GM19023 (cell line): ENCODE data around the gene MLLT3.
"Not testable (repeated sequence)": the region's sequence is repeated elsewhere in the genome, so short reads cannot be mapped to it uniquely, and the experiment has no call there.

Experiments used
- ATAC-seq: cut with Tn5 transposase; IDR thresholded peaks from one replicate; pipeline ENCODE4 v1.9.1; 2021; ENCODE audit warnings: mild to moderate bottlenecking, moderate library complexity; ENCODE audit not compliant: unreplicated experiment

The MLLT3 gene

DNA sequence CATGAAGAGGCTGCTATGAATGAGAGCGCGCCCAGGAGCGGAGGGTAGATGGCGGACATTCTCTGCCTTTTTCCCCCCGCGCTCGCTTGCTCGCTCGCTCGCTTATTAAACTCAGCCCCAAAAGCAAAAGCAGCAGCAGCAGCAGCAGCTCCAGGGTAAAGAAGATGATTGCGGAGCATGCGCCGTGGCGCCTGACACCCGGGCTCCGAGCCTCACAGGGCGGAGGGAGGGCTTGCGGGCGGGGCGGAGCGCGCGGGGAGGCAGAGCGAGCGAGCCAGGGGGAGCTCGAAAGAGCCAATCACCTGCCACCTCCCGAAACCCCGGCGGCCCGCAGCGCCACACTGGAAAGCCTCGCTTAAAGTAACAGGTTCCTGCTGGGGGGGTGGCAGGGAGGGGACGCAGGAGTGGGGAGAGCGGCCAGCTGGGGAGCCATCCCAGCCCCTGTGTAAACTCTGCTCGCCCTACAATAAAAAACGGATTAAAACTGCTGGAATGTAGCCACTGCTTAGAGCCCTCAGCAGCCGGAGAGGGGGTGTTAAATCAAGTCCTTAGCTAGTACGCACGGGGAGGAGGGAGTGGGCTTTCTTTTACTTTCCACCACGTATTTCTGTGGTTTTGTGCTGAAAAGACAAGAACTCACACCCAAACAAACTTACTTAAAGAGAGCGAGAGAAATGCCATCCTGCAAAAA is at the start of gene MLLT3:
Gene MLLT3, minus strand, starts transcription at position 170 of the 691 bp plus-strand sequence.
- peak; percentile 79 for ATAC-seq

DNA sequence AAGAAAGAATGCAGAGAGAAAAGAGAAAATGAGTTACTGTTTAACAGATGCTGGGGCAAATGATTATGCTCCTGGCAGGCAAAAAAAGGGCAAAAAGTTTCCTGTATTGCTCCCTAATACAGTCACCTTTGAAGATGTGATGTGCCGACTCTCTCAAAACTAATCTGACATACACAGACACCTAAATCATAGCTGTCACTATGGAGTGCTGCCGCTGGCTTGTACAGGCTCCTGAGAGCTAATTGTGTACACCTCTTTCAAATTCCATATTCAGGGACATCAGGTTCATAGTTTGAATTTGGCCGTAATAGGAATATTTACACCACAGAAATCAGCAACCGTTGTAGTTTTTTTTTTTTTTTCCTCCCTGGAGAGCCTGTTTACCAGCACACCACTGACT is 49.3 kb upstream of the MLLT3 start:
- no peak for ATAC-seq

DNA sequence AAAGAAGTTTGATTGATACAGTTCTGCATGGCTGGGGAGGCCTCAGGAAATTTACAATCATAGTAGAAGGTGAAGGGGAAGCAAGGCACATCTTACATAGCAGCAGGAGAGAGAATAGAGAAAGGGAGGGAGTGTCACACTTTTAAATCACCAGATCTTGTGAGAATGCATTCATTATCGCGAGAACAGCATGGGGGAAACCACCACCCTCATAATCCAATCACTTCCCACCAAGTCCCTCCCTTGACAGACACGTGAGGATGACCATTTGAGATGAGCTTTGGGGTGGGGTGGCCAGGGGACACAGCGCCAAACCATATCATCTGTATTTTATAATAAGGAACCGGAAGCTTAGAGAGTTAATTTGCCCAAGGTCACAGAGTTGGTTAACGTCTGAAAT is 48.1 kb upstream of the MLLT3 start:
- no peak for ATAC-seq

DNA sequence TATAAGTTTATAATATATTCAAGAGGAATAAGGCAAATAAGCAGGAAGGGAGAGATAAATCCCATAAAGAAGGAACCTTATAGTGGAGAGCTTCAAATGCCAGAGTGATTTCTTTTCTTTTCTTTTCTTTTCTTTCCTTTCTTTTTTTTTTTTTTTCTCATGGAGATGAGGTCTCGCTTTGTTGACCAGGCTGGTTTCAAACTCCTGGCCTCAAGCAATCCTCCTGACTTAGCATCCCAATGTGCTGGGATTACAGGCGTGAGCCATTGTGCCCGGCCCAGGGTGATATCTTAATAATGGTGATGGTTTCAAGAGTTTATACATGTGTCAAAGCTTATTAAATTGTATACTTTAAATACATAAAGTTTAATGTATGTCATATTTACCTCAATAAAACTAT is 42.2 kb upstream of the MLLT3 start:
- ATAC-seq: no peak

DNA sequence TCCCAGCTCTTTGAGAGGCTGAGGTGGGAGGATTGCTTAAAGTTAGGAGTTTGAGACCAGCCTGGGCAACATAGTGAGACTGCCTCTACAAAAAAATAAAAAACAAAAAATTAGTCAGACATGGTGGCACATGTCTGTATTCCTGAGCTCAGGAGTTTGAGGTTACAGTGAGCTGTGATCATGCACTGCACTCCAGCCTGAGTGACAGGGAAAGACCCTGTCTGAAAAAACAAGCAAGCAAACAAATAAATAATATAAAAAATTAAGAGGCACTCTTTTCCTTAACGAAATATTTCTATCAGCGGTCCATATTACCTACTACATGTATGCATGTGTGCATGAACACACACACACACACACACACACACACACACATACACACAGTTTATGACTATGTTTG is 40.8 kb upstream of the MLLT3 start:
- ATAC-seq: no peak

DNA sequence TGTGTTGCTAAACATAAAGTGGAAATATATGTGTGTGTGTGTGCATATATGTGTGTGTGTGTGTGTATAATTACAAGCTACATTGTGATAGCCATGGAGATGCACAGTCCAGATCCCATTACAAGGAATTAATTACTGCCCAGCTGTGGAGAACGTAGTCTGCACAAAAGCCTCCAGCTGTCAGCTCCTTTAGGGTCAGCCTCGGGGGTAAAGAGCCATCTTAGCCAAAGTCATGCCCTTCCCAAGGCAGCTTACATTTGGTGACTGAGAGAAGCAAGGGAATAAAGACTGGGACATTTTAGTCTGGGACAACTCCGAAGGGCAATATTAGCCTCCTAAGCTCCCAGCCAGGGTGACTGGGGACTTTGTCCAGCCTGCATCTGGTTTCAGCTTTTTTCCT is 39.9 kb upstream of the MLLT3 start:
- ATAC-seq: no peak

DNA sequence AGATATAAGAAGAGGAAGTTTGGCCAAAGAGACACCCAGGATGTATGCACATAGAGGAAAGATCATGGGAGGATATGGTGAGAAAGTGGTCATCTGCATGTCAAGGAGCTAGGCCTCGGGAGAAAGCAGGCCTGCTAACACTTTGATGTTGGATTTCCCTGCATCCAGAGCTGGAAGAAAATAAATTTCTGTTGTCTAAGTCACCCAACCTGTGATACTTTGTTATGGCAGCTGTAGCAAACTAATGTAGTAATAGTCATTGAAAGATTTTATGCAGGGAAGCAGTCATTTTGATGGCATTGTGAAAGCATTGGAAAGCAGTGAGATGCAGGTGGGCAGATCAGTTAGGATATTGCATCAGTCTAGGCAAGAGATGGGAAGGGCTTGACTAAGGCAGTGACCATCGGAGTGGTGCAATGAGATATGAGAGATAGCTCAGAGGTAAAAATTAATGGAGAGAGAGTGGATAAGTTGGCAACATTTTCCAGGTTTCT is 37.2 kb upstream of the MLLT3 start:
- ATAC-seq: no peak

DNA sequence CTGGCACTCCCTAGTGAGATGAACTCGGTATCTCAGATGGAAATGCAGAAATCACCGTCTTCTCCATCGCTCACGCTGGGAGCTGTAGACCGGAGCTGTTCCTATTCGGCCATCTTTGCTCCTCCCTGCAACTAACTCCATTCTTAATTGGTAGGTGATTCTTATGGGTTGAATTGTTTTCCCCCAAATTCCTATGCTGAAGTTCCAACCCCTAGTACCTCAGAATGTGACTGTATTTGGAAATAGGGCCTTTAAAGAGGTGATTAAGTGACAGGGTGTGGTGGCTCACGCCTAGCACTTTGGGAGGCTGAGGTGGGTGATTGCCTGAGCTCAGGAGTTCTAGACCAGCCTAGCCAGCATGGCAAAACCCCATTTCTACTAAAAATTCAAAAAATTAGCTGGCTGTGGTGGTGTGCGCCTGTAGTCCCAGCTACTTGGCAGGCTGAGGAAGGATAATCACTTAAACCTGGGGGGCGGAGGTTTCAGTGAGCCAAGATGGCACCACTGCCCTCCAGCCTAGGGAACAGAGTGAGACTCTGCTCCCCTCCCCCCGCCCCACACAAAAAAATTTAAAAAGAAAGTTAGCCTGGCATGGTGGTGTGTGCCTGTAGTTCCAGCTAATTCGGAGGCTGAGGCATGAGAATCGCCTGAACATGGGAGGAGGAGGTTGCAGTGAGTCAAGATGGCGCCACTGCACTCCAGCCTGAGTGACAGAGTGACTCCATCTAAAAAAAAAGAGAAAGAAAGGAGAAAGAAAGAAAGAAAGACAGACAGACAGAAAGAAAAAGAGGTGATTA is 36.6 kb upstream of the MLLT3 start:
- no peak for ATAC-seq

DNA sequence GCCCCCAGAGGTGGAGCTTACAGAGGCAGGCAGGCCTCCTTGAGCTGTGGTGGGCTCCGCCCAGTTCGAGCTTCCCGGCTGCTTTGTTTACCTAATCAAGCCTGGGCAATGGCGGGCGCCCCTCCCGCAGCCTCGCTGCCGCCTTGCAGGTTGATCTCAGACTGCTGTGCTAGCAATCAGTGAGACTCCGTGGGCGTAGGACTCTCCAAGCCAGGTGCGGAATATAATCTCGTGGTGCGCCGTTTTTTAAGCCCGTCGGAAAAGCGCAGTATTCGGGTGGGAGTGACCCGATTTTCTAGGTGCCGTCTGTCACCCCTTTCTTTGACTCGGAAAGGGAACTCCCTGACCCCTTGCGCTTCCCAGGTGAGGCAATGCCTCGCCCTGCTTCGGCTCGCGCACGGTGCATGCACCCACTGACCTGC is 36.0 kb upstream of the MLLT3 start:
- not testable (repeated sequence) for ATAC-seq

DNA sequence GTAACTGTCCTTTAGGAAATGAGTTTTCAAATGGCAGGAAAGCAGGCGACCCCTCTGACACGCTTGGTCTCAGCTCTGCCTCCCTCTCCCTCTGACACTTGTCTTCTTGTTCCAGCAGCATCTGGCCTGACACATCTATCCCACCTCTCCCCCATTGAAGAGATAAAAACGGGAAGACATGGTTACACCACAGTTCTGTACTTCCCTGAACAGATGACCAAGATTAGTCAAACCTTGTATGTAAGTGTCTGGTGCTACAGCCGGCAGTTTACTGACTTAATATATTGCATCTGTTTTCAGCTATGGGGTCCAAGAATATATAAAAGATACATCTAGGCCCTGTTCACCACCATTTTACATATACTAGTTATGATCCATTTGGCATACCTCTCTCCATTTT is 29.6 kb upstream of the MLLT3 start:
- no peak for ATAC-seq

DNA sequence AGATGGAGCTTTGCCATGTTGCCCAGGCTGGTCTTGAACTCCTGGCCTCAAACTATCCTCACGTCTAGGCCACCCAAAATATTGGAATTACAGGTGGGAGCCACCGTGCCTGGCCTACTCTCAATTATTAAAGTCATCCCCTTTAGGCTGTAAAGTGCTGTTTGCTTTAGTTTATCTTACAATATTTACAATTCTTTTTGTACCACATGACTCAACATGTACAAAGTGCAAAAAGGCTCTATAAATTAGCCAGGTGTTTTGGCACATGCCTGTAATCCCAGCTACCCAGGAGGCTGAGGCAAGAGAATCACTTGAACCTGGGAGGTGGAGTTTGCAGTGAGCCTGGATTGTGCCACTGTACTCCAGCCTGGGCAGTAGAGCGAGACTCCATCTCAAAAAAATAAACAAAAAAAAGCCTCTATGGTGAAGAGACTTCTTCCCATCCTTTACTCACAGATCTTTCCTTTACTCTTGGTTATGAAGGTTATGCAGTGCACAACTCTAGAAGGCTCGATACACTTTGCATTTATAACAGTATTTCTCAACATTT is 28.5 kb upstream of the MLLT3 start:
- no peak for ATAC-seq

DNA sequence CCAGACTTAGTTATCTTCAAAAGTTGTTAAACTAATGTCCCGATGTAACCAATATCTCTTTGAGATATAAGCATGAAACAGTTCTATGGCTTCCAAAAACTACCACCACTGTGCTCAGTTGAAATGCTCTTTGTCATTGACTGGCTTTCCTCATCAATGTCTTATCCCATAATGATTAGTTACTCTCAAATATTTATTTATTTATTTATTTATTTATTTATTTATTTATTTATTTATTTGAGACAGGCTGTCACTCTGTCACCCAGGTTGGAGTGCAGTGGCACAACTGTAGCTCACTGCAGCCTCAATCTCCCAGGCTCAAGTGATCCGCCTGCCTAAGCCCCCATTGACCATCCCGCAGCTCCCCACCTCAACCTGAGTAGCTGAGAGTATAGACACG is 28.0 kb upstream of the MLLT3 start:
- no peak for ATAC-seq

DNA sequence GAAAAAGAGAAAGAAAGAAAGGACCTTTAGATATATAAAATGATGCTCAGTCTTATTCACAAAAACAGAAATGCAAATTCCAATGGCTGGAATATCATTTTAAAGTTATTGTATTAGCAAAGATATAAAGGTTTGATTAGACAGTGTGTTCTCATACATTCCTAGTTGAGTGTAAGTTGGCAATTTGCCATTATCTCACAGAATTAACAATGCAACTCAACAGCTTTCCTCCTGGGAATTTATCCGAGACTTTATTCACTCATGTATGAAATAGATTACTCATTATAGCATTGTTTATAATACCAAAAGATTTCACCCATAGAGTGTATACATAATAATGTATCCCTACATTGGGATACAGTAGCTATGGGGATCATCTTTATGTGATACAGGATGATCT is 27.1 kb upstream of the MLLT3 start:
- ATAC-seq: no peak

DNA sequence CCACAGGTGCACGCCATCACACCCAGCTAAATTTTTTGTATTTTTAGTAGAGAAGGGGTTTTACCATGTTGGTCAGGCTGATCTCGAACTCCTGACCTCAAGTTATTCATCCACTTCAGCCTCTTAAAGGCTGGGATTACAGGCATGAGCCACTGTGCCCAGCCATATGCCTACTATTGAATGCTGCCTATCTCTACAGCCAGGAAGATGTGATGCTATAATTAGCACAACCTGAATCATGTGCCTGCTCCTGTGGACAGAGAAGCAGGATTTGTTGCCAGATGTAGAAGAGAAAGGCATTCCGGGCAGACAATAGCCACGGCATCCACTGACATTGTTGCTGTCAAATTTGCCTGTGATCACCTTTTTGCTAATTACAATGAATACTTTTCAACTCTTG is 24.4 kb upstream of the MLLT3 start:
- no peak for ATAC-seq

DNA sequence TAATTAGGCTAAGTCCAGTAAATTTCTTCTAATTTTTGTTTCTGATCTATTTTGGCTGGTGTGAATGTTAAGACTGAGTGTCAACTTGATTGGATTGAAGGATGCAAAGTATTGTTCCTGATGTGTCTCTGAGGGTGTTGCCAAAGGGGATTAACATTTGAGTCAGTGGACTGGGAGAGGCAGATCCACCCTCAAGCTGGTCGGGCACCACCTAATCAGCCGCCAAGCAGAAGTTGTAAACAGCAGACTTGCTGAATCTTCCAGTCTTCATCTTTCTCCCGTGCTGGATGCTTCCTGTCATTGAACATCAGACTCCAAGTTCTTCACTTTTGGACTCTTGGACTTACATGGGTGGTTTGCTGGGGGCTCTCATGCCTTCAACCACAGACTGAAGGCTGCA is 21.4 kb upstream of the MLLT3 start:
- no peak for ATAC-seq

DNA sequence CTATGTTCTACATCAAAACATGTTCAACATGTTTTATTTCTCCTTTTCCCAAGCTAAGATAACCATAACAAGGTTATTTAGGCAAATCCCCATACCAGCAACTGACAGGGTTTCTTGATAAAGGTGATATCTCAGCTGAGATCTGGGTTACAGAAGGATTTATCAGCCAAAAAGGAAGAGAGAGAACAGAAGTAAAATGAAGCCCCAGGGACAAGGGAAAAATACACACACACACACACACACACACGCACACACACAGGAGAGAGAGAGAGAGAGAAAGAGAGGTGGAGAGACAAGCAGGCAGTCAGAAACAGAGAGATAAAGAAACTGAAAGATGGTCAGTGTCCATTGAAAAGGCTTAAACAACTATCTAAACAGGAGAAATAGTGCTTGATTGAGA is 19.7 kb upstream of the MLLT3 start:
- no peak for ATAC-seq

DNA sequence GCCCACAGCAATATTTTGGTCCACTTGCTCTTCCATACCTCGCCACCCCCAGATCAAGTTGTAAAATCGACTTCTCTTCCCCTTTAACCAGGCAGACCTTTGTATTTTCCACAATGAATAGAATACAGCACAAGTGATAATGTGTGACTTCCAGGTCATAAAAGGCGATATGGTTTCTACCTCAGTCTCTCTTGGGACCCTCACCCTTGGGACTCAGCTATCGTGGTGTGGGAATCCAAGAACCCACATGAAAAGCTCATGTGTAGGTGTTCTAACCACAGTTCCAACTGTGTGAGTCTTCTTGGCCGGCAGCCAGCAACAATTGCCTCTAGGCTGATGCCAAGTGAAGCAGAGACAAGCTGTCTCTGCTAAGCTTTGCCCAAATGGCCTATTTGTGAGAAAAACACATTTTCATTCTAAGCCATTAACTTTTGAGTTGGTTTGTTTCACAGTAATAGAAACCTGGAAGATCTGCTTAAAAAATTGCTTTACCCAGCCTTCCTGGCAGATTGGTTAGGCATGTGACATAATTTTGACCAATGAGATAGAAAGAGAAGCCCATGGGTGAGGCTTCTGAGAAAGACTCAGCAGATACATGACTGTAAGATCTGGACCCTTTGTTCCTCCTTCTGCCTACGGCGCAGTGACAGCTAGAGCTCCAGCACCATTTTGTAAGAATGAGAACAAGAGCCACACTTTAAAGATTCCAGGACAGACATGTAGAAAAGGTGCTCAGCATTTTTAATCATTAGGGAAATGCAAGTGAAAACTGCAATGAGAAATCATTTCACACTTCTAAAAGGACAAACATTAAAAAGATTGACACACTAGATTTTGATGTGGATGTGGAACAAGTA is 18.3 kb upstream of the MLLT3 start:
- peak; percentile 86 for ATAC-seq

DNA sequence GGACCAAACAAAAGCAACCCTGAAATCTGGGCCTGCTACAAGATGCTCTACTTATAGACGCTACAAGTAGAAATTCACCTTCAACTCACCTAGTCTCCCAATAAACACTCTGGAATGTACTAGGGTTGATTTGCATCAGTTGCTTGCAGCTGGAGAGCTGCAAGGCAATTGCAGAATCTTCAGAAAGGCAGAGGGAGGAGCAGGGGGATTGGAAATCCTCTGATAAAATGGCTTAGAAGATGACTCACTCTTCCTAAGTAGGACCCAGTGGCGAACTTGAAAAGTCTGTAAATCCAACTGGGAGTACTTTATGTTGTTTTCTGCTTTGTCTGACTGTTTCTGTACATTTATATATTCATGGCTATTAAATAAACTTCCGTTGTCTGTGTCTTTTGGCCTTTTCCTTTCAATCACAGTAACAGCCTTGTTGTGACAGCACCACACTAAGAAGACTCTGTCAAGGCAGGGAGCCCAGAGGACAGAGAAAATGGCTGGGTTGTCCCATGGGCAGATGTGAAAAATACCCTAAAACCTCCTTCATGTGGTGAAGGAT is 14.7 kb upstream of the MLLT3 start:
- ATAC-seq: no peak

DNA sequence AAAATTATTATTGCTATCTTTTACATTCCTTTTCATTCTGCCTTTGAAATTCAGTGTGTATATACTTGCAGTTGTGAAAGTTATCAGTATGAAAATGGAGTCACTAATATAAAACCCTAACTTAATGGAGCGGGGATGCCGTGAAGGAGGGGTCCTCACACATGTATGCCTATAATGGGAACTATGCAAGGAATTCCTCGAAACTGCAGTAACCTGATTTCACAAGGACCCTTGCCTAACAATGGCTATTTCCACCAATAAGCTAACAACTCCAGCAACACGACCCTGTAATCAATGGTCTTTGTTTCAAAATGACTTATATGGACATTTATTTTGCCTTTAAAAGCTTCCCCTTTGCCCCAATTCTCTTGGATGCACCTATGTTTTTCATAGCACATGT is 12.6 kb upstream of the MLLT3 start:
- no peak for ATAC-seq

DNA sequence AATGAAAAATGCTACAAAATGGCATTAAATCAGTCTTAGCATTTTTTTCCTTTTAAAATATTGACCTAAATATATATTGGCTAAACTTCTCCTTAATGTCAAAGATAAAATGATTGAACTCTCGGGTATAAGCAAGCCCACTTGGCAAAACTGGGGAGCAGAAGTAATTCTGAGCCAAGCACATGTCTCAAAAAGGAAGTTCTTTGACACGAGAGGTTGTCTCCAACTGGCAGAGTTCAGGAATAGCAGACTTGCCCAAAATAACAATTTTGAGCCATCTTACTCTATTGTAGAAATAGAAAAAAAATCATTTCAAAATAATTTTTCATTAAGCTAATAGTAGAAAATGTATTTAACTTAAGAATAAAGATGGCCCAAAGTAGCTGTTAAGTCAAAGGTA is 10.4 kb upstream of the MLLT3 start:
- ATAC-seq: no peak
